Measurements from ENCODE around the gene GRIN2C.

GRIN2C gene

DNA sequence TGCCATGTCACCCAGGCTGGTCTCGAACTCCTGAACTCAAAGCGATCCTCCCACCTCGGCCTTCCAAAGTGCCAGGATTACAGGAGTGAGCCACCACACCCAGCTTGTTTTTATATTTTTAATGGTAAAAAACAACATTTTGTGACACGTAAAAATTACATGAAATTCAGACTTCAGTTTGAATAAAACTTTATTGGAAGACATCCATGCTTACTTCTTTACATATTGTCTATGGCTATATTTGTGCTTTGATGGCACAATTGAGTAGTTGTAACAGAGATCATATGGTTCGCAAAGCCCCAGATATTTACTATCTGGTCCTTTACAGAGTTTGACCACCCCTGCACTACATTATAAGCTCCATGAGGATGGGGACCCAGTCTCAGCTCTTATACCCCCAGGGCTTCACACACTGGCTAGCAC, 14.9 kb upstream of the GRIN2C start:
- no peak for TF ChIP-seq REST (IDR thresholded peaks at IDR 0.05; ENCODE audit: insufficient read depth in 1 of 2, low read depth in 2 of 2, low read length in 2 of 2)
- no peak for TF ChIP-seq POLR2AphosphoS5 (IDR thresholded peaks at IDR 0.05; ENCODE audit: low read depth, low read length)
- no peak for TF ChIP-seq FOXP2 (optimal IDR thresholded peaks at IDR 0.05; ENCODE audit: borderline replicate concordance, extremely low read depth, extremely low read length, insufficient read depth)
- no peak for TF ChIP-seq SIN3A (IDR thresholded peaks at IDR 0.05; ENCODE audit: borderline replicate concordance, insufficient read depth, low read length)
- no peak for TF ChIP-seq TAF1 (IDR thresholded peaks at IDR 0.05; ENCODE audit: borderline replicate concordance, insufficient read depth, low read length)

- TF ChIP-seq TAF1 (IDR thresholded peaks at IDR 0.05; ENCODE audit: borderline replicate concordance, insufficient read depth, low read length) (no peak), POLR2AphosphoS5 (IDR thresholded peaks at IDR 0.05; ENCODE audit: low read depth, low read length) (no peak), REST (IDR thresholded peaks at IDR 0.05; ENCODE audit: insufficient read depth in 1 of 2, low read depth in 2 of 2, low read length in 2 of 2) (no peak)
Observed at GRCh38 chr17:74873874-74874614, 14.4 kb upstream of the GRIN2C start.

GRCh38 chr17:74873037-74873873, 13.6 kb upstream of the GRIN2C start:
- TF ChIP-seq TAF1 (IDR thresholded peaks at IDR 0.05; ENCODE audit: borderline replicate concordance, insufficient read depth, low read length) (peak; percentile 94), SIN3A (IDR thresholded peaks at IDR 0.05; ENCODE audit: borderline replicate concordance, insufficient read depth, low read length) (0 out of 2 replicates have a peak, but pooled peaks have one; percentile 76), FOXP2 (optimal IDR thresholded peaks at IDR 0.05; ENCODE audit: borderline replicate concordance, extremely low read depth, extremely low read length, insufficient read depth) (no peak), POLR2AphosphoS5 (IDR thresholded peaks at IDR 0.05; ENCODE audit: low read depth, low read length) (peak; percentile 98), REST (IDR thresholded peaks at IDR 0.05; ENCODE audit: insufficient read depth in 1 of 2, low read depth in 2 of 2, low read length in 2 of 2) (peak; percentile 8 to 66; a peak in 2 of 4 replicates)

DNA sequence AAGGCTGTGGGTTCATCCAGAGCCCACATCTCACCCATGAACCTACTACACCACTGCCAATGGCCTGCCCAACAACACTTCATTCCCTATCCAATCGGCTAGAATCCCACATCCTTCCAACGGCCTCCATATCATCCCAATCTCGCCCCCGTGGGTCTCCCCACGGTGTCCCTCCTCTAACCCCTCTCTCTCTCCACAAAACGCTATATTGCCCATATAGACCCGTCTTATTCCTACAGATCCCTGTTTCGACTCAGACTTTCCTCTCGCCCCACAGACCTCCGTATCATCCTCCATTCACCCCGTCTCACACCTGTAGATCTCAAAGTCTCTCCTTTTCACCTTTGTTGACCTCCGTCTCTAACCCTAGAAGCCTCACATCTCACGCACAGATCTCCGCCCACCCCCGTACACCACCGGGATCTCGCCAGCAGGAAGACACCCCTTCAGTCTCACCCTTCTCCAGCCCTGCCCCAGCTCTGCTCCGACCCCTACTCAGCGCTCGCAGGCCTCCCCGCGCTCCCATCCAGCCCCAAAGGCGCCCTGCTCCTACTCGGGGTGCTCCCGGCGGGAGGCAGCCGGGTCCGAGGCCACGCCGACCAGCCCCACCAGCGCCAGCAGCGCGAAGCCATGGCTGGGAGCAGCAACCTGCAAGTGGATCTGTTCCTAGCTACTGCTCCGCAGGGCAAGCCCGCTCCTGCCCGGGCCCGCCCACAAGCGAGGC, 12.8 kb upstream of the GRIN2C start, which contains the start of gene FDXR:
Gene FDXR, minus strand, starts transcription at position 682 of the 724 bp plus-strand sequence. Its CDS starts 50 bp downstream, at position 632.
- TF ChIP-seq TAF1 (IDR thresholded peaks at IDR 0.05; ENCODE audit: borderline replicate concordance, insufficient read depth, low read length) (peak; percentile 82; the same call in 1 of the 2 replicates), FOXP2 (optimal IDR thresholded peaks at IDR 0.05; ENCODE audit: borderline replicate concordance, extremely low read depth, extremely low read length, insufficient read depth) (peak; percentile 12), SIN3A (IDR thresholded peaks at IDR 0.05; ENCODE audit: borderline replicate concordance, insufficient read depth, low read length) (no peak), REST (IDR thresholded peaks at IDR 0.05; ENCODE audit: insufficient read depth in 1 of 2, low read depth in 2 of 2, low read length in 2 of 2) (no peak), POLR2AphosphoS5 (IDR thresholded peaks at IDR 0.05; ENCODE audit: low read depth, low read length) (peak; percentile 70)

Measured in PFSK-1 (cell line).